Left ventricle myocardium inferior (tissue), 1 donor: Measurements from ENCODE around the gene SH3D21. TPM values are rescaled to one million over a fixed set of nuclear protein-coding genes. Genes with fewer than 3 reads are reported as not detected.

ENCODE experiments used
- DNase-seq: peaks from one replicate; pipeline ENCODE4 v3.0.0-alpha.2; 2020
- H3K27ac ChIP-seq: fragments of 200-600 bp; replicated peaks from 2 replicates; pipeline ENCODE4 v1.8.0; 2021
- H3K27me3 ChIP-seq: fragments of 200-600 bp; 2 replicates; pipeline ENCODE4 v1.8.0; 2021; ENCODE audit warnings: low read depth
- H3K36me3 ChIP-seq: fragments of 200-600 bp; 2 replicates; pipeline ENCODE4 v1.8.0; 2021
- H3K4me1 ChIP-seq: fragments of 200-600 bp; 2 replicates; pipeline ENCODE4 v1.8.0; 2021
- H3K4me3 ChIP-seq: fragments of 200-600 bp; 2 replicates; pipeline ENCODE4 v1.8.0; 2021; ENCODE audit warnings: mild to moderate bottlenecking, moderate library complexity
- H3K9me3 ChIP-seq: fragments of 200-600 bp; replicated peaks from 2 replicates; pipeline ENCODE4 v1.8.0; 2021
- intact Hi-C: fragments of 100-400 bp; cut with micrococcal nuclease; formaldehyde crosslinking; loops from one replicate; pipeline ENCODE4 v1.11.0; 2022
- total RNA-seq: library from RNA; stranded (reverse); fragmentation: NEBNext Ultra II Directional; extraction: Animal tissue kit (Norgen Biotek cat#: 25700); gene quantifications from one replicate; pipeline ENCODE4 v1.2.1, GENCODE V29; 2021
- TF ChIP-seq, protein P1 (sequence below): fragments of 200-600 bp; IDR thresholded peaks from 2 replicates; pipeline ENCODE4 v1.8.0; 2021; ENCODE audit warnings: antibody characterized with exemption, mild to moderate bottlenecking, borderline replicate concordance
- donor health status: DM: no; HTN: yes; CAD: no; lungs with severe emphysema.

SH3D21 gene
- total RNA-seq, 1 donor from 2014 or later: 1.9 TPM

DNA sequence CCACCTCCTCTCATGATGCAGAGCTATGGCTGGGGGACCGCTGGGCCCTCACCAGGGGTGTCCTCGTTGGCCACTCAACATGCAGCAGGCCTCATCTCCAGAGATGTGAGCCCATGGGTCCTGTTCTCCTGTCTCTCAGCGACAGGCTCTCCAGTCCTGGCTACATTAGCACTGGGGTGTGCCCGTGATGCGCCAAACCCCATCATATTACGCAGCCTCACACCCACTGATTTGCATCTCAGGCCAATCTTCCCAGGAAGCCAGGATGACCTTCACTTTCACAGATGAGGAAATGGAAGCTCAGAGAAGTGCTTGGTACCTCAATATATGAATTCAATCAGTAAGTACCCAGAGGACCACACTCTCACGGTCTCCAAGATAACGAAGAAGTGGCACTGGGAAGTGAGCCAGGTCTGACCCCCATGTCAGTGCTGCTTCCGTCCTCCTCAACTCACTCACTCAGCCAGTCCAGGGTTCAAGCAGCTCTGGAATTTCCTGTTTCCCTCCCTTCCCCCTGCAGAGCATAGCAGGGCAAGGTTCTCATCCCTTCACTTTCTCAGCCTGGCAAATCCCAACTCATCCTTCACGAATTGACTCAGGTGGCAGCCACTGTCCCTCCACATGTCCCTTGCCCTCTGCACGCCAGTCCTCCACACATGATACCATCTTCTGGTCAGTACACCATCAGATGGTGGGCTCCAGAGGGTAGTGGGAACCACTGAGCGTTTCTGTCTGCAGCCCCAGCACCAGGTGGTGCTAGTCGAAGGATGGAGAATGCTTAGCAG, 46.1 kb downstream of the SH3D21 start:
- TF ChIP-seq, protein P1, sequence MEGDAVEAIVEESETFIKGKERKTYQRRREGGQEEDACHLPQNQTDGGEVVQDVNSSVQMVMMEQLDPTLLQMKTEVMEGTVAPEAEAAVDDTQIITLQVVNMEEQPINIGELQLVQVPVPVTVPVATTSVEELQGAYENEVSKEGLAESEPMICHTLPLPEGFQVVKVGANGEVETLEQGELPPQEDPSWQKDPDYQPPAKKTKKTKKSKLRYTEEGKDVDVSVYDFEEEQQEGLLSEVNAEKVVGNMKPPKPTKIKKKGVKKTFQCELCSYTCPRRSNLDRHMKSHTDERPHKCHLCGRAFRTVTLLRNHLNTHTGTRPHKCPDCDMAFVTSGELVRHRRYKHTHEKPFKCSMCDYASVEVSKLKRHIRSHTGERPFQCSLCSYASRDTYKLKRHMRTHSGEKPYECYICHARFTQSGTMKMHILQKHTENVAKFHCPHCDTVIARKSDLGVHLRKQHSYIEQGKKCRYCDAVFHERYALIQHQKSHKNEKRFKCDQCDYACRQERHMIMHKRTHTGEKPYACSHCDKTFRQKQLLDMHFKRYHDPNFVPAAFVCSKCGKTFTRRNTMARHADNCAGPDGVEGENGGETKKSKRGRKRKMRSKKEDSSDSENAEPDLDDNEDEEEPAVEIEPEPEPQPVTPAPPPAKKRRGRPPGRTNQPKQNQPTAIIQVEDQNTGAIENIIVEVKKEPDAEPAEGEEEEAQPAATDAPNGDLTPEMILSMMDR: no peak
- Histone ChIP-seq H3K4me1 (peaks cover 45% of the 10 kb centered on the region), H3K36me3 (peaks cover 62% of the 10 kb centered on the region), H3K4me3 (no peak overlapping the region), H3K9me3 (no peaks in the 10 kb centered on the region), H3K27me3 (no peaks in the 10 kb centered on the region), H3K27ac (no peak overlapping the region)
- intact Hi-C loops: no loop called here
- no peak for DNase-seq

DNA sequence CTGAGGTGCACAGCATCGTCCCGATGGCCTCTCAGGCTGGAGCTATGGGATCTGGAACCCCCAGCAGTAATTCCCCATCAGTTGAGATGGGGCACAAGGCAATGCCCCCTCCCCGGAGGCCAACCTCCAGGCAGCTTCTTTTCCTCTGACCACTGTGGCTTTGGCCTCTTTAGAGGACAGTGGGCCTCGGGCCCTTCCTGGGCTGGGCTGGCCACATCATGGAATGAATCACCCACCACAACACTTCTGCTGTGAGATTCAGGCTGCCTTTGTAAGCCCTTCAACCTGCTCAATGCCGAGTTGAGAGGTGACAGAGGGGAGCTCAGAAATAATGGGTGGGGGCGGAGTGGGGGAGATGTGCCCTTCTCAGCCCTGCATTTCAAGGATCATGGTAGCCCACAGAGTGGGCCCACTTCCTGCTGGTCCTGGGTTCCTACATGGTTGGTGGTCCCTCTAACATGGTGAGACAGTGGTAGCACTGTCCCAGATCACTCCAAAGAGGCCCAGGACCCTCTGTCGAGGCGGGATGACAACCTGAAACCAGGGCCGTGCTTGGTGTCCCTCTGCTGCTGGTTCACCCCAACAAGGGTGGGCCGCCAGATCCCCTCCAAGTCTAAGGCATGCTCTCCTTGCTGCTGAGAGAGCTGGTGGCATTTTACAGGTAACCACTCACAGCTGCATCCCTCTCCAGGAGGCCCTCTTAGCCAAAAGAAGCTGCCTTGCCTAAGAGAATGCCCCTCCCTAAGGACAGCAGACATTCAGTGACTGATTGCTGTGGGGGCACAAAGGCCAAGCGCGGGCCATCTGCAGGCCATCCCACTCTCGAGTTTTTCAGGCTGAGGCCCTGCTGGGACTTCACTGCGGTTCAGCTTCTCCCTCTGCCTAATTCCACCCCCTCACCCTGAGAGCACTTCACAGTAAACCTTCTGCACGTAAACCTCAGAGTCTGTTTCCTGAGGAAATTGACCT, 47.0 kb downstream of the SH3D21 start:
- intact Hi-C loops: no loop called here
- Histone ChIP-seq H3K27ac (no peak overlapping the region), H3K4me1 (peaks cover 45% of the 10 kb centered on the region), H3K4me3 (no peak overlapping the region), H3K36me3 (peaks cover 62% of the 10 kb centered on the region), H3K9me3 (no peaks in the 10 kb centered on the region), H3K27me3 (no peaks in the 10 kb centered on the region)
- TF ChIP-seq, protein P1: no peak
- DNase-seq: no peak

DNA sequence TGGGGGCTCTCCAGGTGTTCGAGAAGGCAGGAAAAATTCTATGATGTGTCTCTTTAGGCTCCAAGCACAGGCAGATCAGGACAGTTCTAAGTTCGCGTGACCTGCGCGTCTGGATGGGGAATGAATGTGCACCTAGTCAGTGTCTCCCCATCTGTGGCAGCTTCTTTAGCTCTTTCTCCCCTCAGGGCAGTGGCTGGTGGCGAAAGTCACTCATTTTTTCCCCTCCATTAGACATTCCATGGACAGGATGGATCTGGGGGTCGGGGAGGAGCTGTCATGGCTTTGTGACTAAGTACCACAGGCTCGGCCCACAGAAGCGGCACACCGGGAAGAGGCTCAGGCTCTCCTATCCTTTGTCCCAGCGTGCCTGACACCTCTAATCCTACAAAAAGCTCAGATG, 48.3 kb downstream of the SH3D21 start:
- H3K27ac ChIP-seq: no peak overlapping the region
- intact Hi-C loops: no loop called here
- H3K27me3 ChIP-seq: no peaks in the 10 kb centered on the region
- peaks cover 45% of the 10 kb centered on the region for H3K4me1 ChIP-seq
- H3K36me3 ChIP-seq: peaks cover 67% of the 10 kb centered on the region
- no peaks in the 10 kb centered on the region for H3K9me3 ChIP-seq
- H3K4me3 ChIP-seq: no peak overlapping the region
- DNase-seq: no peak
- TF ChIP-seq, protein P1: no peak

DNA sequence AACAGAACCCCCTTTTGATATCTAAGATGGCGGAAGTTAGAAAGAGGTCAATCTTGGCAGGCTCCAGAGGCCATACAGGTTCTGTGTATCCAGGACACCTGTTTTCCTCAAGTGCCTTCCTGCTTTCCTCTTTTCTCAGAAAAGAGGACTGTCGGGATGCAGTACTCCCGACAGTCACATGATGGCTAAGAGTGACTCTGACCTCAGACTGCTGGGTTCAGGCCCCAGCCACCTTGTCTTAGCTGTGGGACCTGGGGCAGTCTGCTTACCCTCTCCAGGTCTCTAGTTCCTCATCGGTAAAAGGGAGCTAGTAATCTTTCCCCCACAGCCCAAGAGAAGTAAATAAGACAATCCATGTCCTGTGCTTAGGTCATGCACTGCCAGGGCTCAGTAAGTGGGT, 49.6 kb downstream of the SH3D21 start:
- H3K4me1 ChIP-seq: peaks cover 39% of the 10 kb centered on the region
- intact Hi-C loops: no loop called here
- no peak overlapping the region for H3K4me3 ChIP-seq
- TF ChIP-seq, protein P1: no peak
- no peak for DNase-seq
- no peak overlapping the region for H3K27ac ChIP-seq
- H3K9me3 ChIP-seq: no peaks in the 10 kb centered on the region
- H3K27me3 ChIP-seq: no peaks in the 10 kb centered on the region
- H3K36me3 ChIP-seq: peaks cover 75% of the 10 kb centered on the region

DNA sequence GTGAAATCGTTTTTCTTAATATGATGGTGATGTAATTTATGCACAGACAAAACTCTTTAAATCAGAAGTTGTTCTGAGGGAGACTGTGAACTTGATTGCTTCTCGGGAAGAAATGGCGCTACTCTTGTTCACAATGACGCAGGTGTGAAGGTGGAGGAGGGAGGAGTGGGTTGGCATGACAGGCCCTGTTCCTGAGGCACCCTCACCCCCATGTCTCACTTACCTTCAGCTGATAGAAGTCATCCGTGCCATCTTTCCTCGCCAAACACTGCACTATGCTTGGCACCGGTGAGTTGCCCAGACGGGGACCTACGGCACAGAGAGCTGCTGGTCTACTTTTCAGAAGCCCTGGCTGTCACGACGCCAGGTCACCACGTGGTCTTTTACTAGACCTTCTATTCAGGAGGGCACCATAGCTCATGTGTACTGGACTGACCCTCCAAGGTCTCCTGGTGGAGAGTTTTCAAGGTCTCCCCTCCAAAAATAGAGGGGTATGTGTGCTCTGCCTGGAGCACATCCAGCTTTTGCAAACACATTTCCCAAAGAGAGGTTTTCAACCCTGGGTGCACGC, 52.4 kb downstream of the SH3D21 start:
- H3K36me3 ChIP-seq: peaks cover 78% of the 10 kb centered on the region

More for the DNA sequence above, 52.4 kb downstream of the SH3D21 start:
- Histone ChIP-seq H3K4me3 (no peak overlapping the region), H3K9me3 (no peaks in the 10 kb centered on the region), H3K4me1 (peaks cover 16% of the 10 kb centered on the region), H3K27ac (no peak overlapping the region), H3K27me3 (no peaks in the 10 kb centered on the region)
- DNase-seq: no peak
- intact Hi-C loops: no loop called here
- TF ChIP-seq, protein P1: no peak
